Right ventricle myocardium superior (tissue), 1 donor: Measurements from ENCODE around the gene CAPN13. TPM values are rescaled to one million over a fixed set of nuclear protein-coding genes. Genes with fewer than 3 reads are reported as not detected.

Experiments used
- ATAC-seq: fragments of 200-7000 bp; cut with Tn5 transposase; one replicate; pipeline ENCODE4 v1.9.1; 2020; ENCODE audit warnings: mild to moderate bottlenecking; ENCODE audit not compliant: poor library complexity
- DNase-seq: peaks from one replicate; pipeline ENCODE4 v3.0.0-alpha.2; 2020
- intact Hi-C: fragments of 100-400 bp; cut with DNase I; formaldehyde crosslinking; loops from one replicate; pipeline ENCODE4 v1.11.2; 2022
- total RNA-seq: library from RNA; stranded (reverse); fragmentation: NEBNext Ultra II Directional; extraction: Animal tissue kit (Norgen Biotek cat#: 25700); gene quantifications from one replicate; pipeline ENCODE4 v1.2.1, GENCODE V29; 2021
- donor health status: DM: no; HTN: yes; CAD: no; lungs with severe emphysema.

Gene CAPN13
- total RNA-seq, 1 donor from 2014 or later = not detected

DNA sequence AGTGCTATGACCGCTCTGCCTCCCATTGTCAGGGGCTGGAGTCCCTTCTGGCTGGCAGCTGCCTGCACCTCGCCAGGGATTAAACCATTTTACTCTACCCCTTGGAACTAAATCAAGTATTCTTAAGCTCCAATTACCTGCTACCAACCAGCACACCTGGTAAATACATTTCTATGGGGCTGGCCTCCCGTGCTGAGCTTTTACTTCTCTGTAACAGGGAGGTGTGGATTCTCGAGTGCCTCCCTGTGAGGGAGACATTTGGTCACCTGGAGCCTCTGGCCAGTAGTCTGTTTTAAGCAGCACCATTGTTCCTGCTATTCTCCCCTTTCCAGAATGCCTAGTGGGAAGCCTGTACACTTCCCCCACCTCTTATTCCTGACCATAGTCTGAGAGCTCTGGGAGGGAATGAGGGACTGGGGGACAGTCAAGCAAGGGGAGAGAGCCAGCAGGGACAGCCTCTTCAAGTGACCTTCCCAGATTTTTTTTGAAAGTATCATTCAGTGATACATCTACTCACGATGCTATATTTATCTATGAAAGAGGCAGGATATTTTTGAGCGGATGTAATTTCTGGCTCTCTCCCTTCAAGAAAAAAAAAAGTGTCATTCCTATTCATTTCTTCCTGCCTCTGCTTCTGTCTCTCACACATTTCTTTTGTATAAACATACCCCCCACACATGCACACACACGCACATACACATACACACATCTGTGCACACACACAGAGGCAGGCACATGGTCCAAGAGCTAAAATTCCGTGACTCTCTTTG, 112.8 kb downstream of the CAPN13 start:
- DNase-seq (no peak), ATAC-seq (peak; percentile 35)
- intact Hi-C loops = loop anchor here (10.0 kb wide), 1 partner anchor 250 kb away; the partner anchor contains the start of gene LCLAT1

DNA sequence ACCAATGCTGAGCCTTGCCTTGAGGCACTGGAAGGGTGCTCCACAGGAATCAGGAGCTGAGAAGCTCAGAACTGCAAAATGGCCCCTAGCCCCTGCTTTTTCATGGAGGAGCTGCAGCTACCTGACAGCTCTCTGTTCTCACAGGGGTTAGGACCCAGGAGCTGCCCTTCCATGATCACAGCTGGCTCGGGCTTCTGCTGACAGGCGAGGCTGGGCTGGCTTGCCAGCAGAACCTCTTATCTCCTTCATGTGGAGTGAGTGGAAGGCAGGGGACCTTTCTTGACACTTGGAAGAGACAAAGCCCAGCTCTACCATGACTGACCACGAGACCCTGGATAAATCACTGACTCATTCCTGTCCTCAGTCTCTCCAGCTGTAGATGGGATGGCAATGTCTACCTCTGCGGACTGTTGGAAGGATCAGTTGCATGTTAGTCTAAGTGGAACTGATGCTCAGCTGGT, 113.4 kb downstream of the CAPN13 start:
- ATAC-seq (peak; percentile 25), DNase-seq (peak; percentile 57)
- intact Hi-C loops = loop anchor here (10.0 kb wide), 1 partner anchor 249 kb away; the partner anchor contains the start of gene LCLAT1

DNA sequence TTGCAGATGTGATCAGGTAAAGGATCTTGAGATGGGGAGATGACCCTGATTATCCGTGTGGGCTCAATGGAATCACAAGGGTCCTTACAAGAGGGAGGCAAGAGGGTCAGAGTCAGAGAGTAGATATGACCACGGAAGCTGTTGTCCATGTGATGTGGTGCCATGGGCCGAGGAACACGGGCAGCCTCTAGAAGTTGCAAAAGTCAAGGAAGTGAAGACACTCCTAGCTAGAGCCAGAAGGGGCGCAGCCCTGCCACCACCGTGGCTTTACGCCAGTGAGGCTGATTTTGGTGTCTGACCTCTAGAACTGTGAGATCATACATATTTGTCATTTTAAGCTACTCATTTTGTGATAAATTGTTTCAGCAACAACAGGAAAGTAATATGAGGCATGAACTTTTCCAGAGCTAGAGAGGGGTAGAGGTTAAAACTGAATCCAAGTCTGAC, 114.4 kb downstream of the CAPN13 start:
- DNase-seq (no peak), ATAC-seq (no peak)
- intact Hi-C loops = loop anchor here (10.0 kb wide), 1 partner anchor 248 kb away; the partner anchor contains the start of gene LCLAT1

DNA sequence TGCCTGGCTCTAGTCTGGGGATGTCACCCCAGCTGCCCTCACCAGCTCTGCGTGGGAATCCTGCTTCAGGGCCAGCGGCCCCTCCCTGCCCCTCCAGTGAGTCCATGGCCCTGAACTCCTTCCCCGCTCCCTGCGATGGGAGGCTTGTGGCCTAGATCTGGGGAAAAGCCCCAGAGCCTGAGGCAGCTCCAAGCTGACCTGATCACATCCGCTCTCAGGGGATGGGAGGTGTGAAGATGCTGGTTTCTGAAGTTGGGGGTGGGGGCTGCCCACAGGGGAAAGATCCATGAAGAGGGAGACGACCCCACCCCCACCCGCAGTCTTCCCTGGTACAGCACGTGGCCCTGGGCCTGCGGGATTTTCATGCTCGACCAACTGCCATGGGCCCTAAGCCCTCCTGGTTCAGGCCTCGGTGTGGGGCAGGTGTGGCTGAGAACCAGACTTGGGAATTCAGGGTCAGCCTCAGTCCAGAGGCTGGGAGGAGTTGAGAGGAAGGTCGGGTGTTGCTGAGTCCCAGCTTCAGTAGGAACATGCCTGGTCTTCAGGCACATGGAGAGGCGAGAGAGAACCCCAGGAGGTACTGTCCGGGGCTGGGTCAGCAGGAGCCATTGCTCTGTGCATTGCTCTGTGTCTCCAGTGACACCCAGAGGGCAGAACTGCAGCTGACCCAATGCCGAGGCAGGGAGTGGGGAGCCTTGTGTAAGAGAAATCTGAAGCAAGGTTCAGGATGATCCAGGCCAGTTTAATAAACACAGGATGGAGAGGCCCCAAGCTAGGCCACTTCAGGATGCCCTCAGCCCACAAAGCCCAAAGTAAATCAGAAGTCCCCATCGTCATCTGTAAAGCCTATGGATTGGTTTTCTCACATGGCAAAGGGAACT, 115.1 kb downstream of the CAPN13 start:
- DNase-seq = no peak
- intact Hi-C loops = loop anchor here (10.0 kb wide), 1 partner anchor 247 kb away; the partner anchor contains the start of gene LCLAT1

DNA sequence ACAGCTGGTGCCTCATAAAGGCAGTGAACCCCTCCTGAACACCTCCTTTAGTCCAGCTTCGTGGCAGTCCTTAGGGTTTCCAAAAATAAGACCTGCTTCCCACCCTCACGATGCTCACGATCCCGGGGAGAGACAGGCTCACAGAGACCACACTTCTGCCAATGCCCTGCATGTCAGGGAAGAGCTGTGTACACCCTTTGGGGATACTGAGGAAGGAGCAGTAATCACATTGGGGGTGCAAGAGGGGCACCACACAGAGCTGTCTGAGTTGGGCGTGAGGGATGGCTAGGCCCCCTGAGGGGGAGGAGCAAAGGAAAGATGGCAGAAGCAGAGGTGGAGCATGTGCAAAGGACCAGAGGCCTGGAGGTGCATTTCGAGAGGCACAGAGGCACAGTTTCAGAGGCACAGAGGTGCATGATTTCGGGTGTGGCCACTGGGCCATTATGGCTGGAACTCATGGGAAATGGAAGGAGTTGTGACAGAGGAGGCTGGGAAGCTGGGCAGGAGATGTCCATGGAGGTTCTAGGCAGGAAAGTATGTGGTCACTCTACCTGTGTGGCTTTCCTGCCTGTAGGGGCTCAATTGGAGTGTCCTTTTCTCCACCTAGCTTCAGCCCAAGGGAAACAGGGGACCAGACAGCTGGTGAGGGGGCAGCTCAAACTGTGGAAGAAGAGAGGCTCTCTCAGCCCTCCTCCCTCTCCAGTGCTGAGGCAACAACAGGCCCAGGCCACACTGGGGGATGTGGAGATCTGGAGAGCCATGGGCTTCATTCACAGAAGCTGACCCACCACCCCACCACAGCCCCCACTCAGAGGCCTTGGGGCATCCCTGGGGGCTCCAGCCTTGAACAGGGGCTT, 115.9 kb downstream of the CAPN13 start:
- intact Hi-C loops = loop anchor here (10.0 kb wide), 1 partner anchor 247 kb away; the partner anchor contains the start of gene LCLAT1
- DNase-seq = peak; percentile 25
- no peak for ATAC-seq

More for the DNA sequence above, 115.1 kb downstream of the CAPN13 start:
- peak; percentile 51 for ATAC-seq

DNA sequence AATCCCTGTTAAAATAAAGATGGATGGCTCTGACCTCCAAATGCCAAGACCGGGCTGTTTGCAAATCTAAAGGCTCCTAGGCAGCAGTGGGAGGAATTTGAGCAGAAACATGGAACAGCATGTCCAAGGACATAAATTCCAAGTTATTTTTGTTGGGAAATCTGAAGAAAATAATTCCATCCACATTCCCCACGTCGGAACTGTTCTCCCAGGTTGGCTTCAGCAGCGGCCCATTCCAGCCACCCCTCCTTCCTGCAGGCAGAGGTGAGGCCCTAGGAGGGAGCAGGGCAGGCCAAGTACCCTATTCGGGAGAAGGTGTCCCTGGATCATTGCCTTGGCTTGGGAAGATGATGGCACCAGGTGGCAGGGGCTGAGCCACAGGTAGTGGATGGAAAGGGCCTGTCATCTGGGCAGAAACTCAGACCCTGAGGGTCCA, 117.1 kb downstream of the CAPN13 start:
- DNase-seq (no peak), ATAC-seq (no peak)
- intact Hi-C loops = loop anchor here (10.0 kb wide), 1 partner anchor 245 kb away; the partner anchor contains the start of gene LCLAT1

DNA sequence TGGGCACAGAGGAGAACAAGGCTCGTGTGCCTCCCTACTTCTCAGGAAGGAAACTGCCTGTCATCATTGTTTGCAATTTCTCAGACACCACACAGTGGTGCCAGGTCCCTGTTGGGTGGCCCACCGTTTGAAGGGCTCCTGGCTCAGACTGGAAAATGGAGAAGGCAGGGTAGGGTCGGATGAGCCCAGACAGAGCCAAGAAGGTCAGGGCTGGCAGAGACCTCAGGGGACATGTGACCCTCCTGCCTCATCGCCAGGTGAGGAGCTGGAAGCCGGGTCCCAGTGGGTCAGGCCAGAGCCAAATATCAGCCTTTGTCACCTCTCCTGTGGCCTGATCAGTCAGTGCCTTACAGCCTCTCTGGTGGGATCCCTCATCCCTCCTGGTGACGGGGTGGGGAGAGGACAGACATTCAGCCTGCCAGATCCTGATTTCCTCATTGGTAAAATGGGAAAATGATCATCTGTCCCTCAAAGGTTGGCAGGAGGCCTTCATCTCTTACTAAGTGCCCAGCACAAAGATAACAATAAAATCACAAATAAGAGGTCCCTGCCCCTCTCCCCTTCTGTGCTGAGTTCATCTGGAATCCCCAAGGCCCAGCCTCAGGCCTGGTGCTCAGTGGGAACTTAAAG, 117.6 kb downstream of the CAPN13 start:
- ATAC-seq = peak; percentile 57
- no peak for DNase-seq
- intact Hi-C loops = loop anchor here (10.0 kb wide), 1 partner anchor 245 kb away; the partner anchor contains the start of gene LCLAT1

DNA sequence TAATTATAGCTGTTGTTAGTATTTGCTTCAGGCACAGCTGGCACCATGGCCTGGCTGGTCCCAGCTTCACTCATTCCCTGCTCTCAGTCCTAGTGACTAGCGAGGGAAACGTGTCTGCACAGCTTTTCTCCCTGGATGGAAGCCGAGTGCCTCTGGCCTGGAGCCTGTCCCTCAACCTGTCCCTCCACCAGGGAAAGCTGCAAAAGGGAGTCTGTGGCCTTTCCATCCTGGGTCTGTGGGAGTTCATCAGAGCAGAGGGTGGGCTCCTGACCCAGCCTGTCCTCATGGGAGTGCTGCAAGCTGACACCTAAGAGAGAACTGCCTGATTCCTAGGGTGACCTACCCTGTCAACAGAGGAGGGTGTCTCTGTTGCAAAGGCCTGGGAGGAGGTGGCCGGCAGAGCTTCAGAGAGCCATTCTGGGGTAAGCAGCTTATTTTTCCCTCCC, 118.3 kb downstream of the CAPN13 start:
- intact Hi-C loops = no loop called here

DNA sequence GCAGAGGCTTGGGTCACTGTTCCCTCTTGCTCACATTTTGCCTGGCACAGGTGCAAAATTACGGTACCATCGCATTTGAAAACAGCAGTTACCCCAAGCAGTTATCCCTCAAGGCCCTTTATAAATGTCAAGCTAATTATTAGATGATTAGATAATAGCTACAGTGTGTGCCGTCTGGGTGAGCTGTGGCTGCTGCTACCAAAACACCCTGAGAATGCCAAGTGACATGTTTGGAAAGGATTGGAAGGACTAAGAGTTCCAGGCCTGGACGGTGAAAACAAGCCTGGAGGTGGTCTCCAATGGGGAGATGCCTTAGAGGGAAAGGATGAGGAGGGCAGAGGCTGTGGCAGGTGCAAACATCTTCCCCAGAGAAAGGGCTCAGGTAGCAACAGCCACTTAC, 120.6 kb downstream of the CAPN13 start:
- no peak for DNase-seq
- intact Hi-C loops = no loop called here
- peak; percentile 17 for ATAC-seq

More for the DNA sequence above, 118.3 kb downstream of the CAPN13 start:
- DNase-seq (peak; percentile 76), ATAC-seq (peak; percentile 81)

DNA sequence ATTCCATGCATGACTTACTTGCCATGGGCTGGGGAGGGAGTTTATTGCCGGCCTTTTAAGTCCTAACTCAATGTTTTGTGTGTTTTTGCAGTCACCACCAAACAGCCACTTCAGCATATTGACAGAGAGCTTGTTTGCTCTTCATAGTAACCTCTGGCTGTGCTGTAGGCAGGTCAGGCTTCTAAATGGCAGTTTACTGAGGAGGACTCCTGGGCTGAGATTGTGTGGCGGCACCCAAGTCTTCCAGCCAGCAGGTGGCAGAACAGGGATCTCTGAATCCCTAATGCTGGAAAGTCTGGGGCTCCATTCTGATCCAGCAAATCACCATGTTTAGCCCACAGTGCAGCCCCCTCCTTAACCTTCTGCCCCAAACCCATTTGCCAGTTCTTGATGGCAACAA, 121.2 kb downstream of the CAPN13 start:
- ATAC-seq = no peak
- intact Hi-C loops = no loop called here
- DNase-seq = no peak

DNA sequence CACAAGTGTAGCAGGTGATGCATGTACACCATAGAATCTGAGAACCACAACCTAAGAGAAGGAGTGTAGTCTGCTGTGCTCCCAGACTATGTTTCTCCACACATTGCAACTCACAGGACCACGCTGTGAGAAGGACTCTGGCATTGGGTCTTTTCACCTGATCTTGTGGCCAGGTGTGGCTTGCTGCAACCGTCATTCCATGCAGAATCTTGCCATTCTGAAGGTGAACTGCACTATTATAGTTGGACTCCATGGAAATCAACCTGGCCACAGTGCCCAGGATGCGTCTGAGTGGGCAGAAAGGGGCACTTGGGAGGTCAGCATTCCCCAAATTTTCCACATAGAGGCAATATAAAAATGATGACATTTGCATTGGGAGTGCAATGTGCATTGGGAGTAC, 122.2 kb downstream of the CAPN13 start:
- intact Hi-C loops = no loop called here
- no peak for ATAC-seq
- DNase-seq = no peak

DNA sequence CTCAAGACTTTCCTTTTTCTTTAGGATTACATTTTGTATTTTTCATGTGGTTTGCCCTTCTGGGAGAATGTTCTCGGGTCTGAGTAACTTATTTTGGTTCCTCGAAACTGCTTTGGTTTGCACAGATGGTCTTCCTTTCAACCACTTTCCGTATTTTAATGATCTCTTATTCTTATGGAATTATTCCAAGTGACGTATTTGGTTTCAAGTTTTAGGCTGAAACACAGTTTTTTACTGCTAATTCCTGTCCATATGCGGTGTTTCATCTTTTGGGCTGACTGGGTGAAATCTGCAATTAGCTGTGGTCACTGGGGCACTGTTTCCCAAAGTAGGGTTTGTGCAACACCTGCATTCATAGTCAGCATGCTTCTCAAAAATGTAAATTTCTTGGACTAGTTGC, 122.7 kb downstream of the CAPN13 start:
- ATAC-seq (no peak), DNase-seq (no peak)
- intact Hi-C loops = no loop called here

DNA sequence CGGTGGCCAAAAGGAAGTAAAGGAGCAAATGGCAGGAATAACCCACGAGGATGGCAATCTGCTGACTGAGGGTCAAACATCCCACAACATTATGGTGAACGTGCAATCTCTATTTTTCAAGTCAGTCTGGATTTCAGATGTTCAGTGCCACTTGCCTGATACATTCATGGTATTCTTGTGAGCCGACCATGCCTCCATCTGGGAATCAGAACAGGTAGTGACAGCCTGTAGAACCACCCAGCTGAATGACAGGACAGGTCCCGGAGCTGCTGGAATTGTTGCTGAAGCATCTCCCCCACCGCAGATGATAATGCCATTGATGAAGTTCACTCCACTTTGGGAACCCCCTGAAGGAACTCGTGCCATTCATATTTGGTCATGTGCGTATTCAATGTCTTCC, 123.2 kb downstream of the CAPN13 start:
- no peak for ATAC-seq
- no peak for DNase-seq
- intact Hi-C loops = no loop called here

DNA sequence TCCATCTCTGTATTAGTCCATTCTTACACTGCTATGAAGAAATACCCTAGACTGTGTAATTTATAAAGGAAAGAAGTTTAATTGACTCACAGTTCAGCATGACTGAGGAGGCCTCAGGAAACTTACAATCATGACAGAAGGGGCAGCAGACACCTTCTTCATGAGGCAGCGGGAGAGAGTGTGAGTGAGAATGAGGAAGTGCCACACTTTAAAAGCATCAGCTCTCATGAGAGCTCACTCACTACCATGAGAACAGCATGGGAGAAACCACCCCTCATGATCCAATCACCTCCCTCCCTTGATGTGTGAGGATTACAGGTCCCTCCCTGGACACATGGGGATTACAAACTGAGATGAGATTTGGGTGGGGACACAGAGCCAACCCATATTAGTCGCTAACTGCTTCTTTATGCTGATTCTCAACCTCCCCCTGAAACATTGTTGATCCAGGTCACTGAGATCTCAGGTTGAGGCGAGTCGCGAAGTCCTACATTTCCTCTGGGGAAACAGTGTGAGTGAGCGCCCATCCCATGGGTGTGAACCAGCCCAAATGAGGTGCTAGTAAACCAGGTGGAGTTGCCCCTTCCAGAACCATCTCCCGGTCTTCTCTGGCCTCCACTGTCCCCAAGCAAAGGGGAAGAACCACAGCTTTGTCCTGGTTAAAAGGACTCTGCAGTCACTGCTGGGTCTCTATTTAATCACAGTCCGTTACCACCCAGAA, 123.8 kb downstream of the CAPN13 start:
- intact Hi-C loops = no loop called here
- DNase-seq (no peak), ATAC-seq (no peak)

DNA sequence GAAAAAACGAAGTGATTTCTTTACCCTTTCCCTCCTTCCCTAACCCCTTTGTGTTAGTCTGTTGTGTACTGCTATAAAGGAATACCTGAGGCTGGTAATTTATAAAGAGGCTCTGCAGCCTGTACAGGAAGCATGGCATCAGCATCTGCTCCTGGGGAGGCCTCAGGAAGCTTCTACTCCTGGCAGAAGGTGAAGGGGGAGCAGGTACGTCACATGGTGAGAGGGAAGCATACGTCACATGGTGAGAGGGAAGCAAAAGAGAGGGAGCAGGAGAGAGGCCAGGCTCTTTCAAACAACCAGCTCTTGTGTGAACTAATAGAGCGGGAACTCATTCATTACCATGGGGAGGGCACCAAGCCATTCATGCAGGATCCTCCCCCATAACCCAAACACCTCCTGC, 126.2 kb downstream of the CAPN13 start:
- ATAC-seq (no peak), DNase-seq (no peak)
- intact Hi-C loops = no loop called here

DNA sequence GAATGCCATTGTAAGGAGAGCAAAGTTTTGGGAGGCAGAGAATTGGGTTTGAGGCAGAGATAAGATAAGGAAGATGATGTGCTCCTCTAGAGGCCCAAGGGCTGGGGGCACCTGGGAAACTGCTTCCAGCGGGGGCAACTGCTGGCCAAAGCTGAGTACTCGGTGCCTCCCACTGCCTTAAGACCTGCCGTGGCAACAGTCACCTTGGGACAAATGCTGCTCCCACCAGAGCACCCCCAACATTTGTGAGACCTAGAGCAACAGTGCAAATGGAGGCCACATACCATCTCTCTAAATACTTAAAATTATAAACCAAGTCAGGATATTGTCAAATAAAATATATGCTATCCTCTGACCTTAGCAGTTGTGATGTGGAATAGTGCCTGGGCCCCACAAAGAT, 127.1 kb downstream of the CAPN13 start:
- ATAC-seq = no peak
- no peak for DNase-seq
- intact Hi-C loops = no loop called here

DNA sequence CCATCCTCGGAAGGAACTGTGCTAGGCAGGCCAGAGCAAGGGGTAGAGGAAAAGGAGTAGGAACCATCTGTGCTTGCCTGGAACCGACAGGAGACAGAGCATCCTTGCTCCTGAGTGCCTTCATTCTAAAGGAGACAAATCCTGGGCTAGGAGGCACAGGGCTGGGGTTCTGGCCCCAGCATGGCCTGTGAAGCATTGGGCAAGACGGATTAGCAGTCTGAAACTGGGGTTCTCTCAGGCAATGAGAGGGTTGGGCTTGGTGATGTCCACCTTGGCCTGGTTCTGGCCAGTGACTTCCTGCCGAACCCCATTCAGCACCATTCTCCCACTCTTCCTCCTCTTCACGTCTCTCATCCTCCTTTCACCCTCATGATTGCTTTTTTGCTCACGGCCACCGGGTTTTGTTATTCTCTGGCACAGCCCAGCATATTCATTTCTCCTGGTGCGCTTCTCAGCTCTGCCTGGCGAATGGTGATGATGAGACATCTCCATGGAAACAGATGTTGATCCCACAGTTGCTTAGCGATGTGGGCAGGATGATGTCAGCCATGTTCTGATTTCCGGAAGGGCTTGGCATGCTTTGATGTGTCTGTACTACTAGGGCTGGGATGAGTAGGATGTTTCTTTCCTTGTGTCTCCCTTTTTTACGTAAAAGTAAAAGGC, 127.7 kb downstream of the CAPN13 start:
- DNase-seq (no peak), ATAC-seq (no peak)
- intact Hi-C loops = no loop called here
